Mucosa of stomach (tissue), 1 donor: ENCODE measurements around the gene KDM1B.

ENCODE experiments used
- H3K27me3 ChIP-seq: one replicate; pipeline ENCODE4 v1.7.0; 2013; ENCODE audit warnings: mild to moderate bottlenecking, low read length; ENCODE audit not compliant: control insufficient read depth, insufficient read depth
- H3K36me3 ChIP-seq: one replicate; pipeline ENCODE4 v1.7.0; 2013; ENCODE audit warnings: low read length; ENCODE audit not compliant: control insufficient read depth, insufficient read depth
- H3K4me1 ChIP-seq: one replicate; pipeline ENCODE4 v1.7.0; 2013; ENCODE audit warnings: mild to moderate bottlenecking, low read length; ENCODE audit not compliant: control insufficient read depth, insufficient read depth
- H3K4me3 ChIP-seq: one replicate; pipeline ENCODE4 v1.7.0; 2013; ENCODE audit warnings: low read length
- H3K9ac ChIP-seq: one replicate; pipeline ENCODE4 v1.7.0; 2013; ENCODE audit warnings: mild to moderate bottlenecking, low read length, moderate library complexity
- H3K9me3 ChIP-seq: one replicate; pipeline ENCODE4 v1.7.0; 2013; ENCODE audit warnings: mild to moderate bottlenecking, low read length, moderate library complexity; ENCODE audit not compliant: control insufficient read depth
- donor health status: Pancreatic carcinoma.

Gene KDM1B

DNA sequence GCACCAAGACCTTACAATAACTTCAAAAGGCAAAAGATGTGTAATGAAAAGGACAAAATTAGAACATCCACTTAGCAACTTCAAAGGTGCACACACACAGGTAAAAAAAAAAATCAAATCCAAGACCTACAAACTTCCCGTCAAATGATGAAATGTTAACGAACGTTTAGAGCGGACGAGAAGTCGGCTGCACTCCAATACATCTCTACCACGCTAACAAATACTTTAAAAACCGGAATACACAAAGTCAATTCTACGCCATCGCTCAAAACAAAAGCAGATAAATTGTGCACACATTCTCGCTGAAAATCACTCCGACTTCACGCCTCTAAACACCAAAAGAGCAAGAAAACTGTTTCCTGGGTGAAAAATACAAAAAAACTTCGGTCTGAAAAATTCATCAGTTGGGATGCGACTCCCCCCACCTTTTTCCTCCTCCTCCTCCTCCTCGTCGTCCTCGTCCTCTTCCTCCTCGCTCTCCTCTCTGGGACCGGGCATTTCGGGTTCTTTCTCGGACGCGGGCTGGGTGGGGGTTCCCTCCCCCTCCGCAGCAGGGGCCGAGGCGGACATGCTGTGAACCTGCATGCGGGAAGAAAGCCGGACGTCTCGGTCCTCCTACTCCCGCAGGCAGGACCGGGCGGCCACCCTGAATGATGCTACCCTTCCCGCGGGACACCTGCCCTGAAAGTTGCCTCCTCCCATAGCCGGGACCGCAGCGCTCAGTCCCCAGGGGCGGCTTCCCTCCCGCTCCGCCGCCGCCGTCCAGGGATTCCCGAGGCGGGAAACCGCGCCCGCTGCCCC, 108.4 kb downstream of the KDM1B start:
- no peaks in the 10 kb centered on the region for H3K27me3 ChIP-seq
- no peaks in the 10 kb centered on the region for H3K36me3 ChIP-seq
- peaks cover 26% of the 10 kb centered on the region for H3K4me1 ChIP-seq
- no peaks in the 10 kb centered on the region for H3K9me3 ChIP-seq
- peak overlapping the region; percentile 87 for H3K9ac ChIP-seq
- peak overlapping the region; percentile 83 for H3K4me3 ChIP-seq

GRCh38 chr6:18264219-18264922, 109.1 kb downstream of the KDM1B start, which contains the start of gene DEK:
Gene DEK, minus strand, starts transcription at chr6:18264530. Its CDS starts 543 bp downstream, at chr6:18263987.
- Histone ChIP-seq H3K27me3 (no peaks in the 10 kb centered on the region), H3K36me3 (no peaks in the 10 kb centered on the region), H3K9ac (peak within 1 kb of the TSS; percentile 87), H3K4me1 (peaks cover 26% of the 10 kb centered on the region), H3K9me3 (no peaks in the 10 kb centered on the region), H3K4me3 (peak within 1 kb of the TSS; percentile 83)

- H3K36me3 ChIP-seq, result no peaks in the 10 kb centered on the region
- H3K27me3 ChIP-seq, result no peaks in the 10 kb centered on the region
- H3K4me3 ChIP-seq, result peak overlapping the region; percentile 54
- no peaks in the 10 kb centered on the region for H3K9me3 ChIP-seq
- peaks cover 26% of the 10 kb centered on the region for H3K4me1 ChIP-seq
- H3K9ac ChIP-seq, result peak overlapping the region; percentile 72
These were observed 109.7 kb downstream of the KDM1B start for GRCh38 chr6:18264923-18265377.

GRCh38 chr6:18265787-18266522, 110.7 kb downstream of the KDM1B start:
- Histone ChIP-seq H3K9ac (no peak overlapping the region), H3K36me3 (no peaks in the 10 kb centered on the region)

GRCh38 chr6:18266523-18266912, 111.3 kb downstream of the KDM1B start:
- H3K9me3 ChIP-seq, result no peaks in the 10 kb centered on the region
- no peak overlapping the region for H3K4me3 ChIP-seq
- H3K4me1 ChIP-seq, result peaks cover 15% of the 10 kb centered on the region
- no peaks in the 10 kb centered on the region for H3K27me3 ChIP-seq
- H3K36me3 ChIP-seq, result no peaks in the 10 kb centered on the region
- no peak overlapping the region for H3K9ac ChIP-seq

More at GRCh38 chr6:18265787-18266522, 110.7 kb downstream of the KDM1B start:
- H3K4me3 ChIP-seq, result no peak overlapping the region
- peaks cover 18% of the 10 kb centered on the region for H3K4me1 ChIP-seq
- no peaks in the 10 kb centered on the region for H3K27me3 ChIP-seq
- H3K9me3 ChIP-seq, result no peaks in the 10 kb centered on the region

- no peaks in the 10 kb centered on the region for H3K27me3 ChIP-seq
- no peaks in the 10 kb centered on the region for H3K9me3 ChIP-seq
- H3K9ac ChIP-seq, result no peak overlapping the region
- H3K4me3 ChIP-seq, result no peak overlapping the region
- peaks cover 6% of the 10 kb centered on the region for H3K4me1 ChIP-seq
- no peaks in the 10 kb centered on the region for H3K36me3 ChIP-seq
These were observed 112.8 kb downstream of the KDM1B start for GRCh38 chr6:18268066-18268465.

- Histone ChIP-seq H3K36me3 (no peaks in the 10 kb centered on the region), H3K27me3 (no peaks in the 10 kb centered on the region)
These were observed 114.0 kb downstream of the KDM1B start for GRCh38 chr6:18269253-18269652.

GRCh38 chr6:18269717-18270116, 114.5 kb downstream of the KDM1B start:
- H3K27me3 ChIP-seq, result no peaks in the 10 kb centered on the region
- H3K9me3 ChIP-seq, result no peaks in the 10 kb centered on the region
- no peak overlapping the region for H3K4me3 ChIP-seq
- no peak overlapping the region for H3K9ac ChIP-seq
- no peaks in the 10 kb centered on the region for H3K36me3 ChIP-seq
- H3K4me1 ChIP-seq, result peaks cover 6% of the 10 kb centered on the region

More at GRCh38 chr6:18269253-18269652, 114.0 kb downstream of the KDM1B start:
- peaks cover 6% of the 10 kb centered on the region for H3K4me1 ChIP-seq
- H3K9ac ChIP-seq, result no peak overlapping the region
- H3K9me3 ChIP-seq, result no peaks in the 10 kb centered on the region
- H3K4me3 ChIP-seq, result no peak overlapping the region

GRCh38 chr6:18270216-18270615, 115.0 kb downstream of the KDM1B start:
- H3K4me3 ChIP-seq, result no peak overlapping the region
- no peak overlapping the region for H3K9ac ChIP-seq
- H3K36me3 ChIP-seq, result no peaks in the 10 kb centered on the region
- peaks cover under 1% of the 10 kb centered on the region for H3K4me1 ChIP-seq
- peaks cover under 1% of the 10 kb centered on the region for H3K27me3 ChIP-seq
- no peaks in the 10 kb centered on the region for H3K9me3 ChIP-seq
